Measurements from ENCODE around the gene GTF3C2.

GRCh38 chr2:27307287-27307544 is 49.3 kb downstream of the GTF3C2 start:
- TF ChIP-seq CTCF (IDR thresholded peaks at IDR 0.05; ENCODE audit: insufficient read depth, low read depth, low read length) (no peak), EZH2 (IDR thresholded peaks at IDR 0.05; ENCODE audit: insufficient read depth, low read length) (no peak)
